Measurements from ENCODE around the gene RBBP5.

Gene RBBP5

DNA sequence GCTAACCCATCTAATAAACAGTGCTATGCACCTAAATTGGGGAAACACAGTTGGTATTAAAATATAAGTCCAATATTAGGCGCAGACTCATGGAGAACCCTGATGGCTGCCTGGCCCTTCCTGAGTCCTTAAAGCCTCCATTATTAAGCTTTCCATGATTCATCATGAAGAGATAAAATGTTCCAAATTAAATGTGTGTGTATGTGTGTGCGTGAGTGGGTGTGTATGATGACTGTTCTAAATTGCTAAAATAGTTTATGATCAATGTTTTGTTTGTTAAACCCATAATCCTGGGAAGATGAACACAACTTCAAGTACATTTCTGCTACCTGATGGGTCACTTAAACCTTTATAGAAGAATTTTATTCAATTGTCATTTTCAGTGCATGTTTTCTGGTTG lies 6.3 kb upstream of the RBBP5 start:
- no peak overlapping the region for H3K4me3 ChIP-seq (ENCODE audit: low read depth, low read length)
- TF ChIP-seq, protein P1, sequence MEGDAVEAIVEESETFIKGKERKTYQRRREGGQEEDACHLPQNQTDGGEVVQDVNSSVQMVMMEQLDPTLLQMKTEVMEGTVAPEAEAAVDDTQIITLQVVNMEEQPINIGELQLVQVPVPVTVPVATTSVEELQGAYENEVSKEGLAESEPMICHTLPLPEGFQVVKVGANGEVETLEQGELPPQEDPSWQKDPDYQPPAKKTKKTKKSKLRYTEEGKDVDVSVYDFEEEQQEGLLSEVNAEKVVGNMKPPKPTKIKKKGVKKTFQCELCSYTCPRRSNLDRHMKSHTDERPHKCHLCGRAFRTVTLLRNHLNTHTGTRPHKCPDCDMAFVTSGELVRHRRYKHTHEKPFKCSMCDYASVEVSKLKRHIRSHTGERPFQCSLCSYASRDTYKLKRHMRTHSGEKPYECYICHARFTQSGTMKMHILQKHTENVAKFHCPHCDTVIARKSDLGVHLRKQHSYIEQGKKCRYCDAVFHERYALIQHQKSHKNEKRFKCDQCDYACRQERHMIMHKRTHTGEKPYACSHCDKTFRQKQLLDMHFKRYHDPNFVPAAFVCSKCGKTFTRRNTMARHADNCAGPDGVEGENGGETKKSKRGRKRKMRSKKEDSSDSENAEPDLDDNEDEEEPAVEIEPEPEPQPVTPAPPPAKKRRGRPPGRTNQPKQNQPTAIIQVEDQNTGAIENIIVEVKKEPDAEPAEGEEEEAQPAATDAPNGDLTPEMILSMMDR (IDR thresholded peaks at IDR 0.05; ENCODE audit: low read depth, low read length): no peak

GRCh38 chr1:205127646-205128045 lies 5.9 kb upstream of the RBBP5 start:
- H3K4me3 ChIP-seq (ENCODE audit: low read depth, low read length): no peak overlapping the region
- TF ChIP-seq, protein P1 (IDR thresholded peaks at IDR 0.05; ENCODE audit: low read depth, low read length): no peak

DNA sequence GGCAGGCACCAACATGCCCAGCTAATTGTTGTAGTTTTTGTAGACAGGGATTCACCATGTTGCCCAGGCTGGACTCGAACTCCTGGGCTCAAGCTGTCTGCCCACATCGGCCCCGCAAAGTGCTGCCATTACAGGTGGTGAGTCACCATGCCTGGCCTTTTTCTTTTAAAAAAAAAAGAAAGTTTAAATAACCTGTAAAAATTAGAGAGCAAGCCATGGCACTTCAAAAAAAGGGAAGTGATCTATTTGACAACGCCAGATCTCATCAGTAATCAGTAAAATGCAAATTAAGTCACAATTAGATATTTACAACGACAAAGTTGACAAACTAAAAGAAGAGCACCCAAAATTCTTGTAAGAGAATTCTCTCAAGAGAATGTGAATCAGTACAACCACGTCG lies 2.9 kb upstream of the RBBP5 start:
- TF ChIP-seq, protein P1 (IDR thresholded peaks at IDR 0.05; ENCODE audit: low read depth, low read length): no peak
- H3K4me3 ChIP-seq (ENCODE audit: low read depth, low read length): no peak overlapping the region

DNA sequence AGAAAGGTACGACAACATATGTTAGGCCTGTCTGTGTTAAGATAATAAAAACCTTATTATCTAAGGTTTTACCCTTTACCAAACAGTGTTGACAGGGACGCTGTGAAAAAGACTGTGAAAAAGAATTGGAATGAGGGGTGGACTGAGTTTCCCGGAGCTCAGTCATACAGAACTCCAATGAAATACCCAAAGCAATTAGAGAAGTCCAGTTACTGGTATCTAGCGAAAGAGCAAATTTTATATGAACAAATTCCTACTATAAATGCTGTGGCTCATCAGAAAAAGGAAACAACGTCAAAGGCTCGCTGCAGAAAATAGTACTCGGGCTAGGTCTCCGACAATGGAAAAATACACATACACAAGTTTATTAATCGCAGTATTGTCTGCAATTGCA lies 708 bp upstream of the RBBP5 start:
- peak overlapping the region; percentile 96 for H3K4me3 ChIP-seq (ENCODE audit: low read depth, low read length)
- TF ChIP-seq, protein P1 (IDR thresholded peaks at IDR 0.05; ENCODE audit: low read depth, low read length): no peak

DNA sequence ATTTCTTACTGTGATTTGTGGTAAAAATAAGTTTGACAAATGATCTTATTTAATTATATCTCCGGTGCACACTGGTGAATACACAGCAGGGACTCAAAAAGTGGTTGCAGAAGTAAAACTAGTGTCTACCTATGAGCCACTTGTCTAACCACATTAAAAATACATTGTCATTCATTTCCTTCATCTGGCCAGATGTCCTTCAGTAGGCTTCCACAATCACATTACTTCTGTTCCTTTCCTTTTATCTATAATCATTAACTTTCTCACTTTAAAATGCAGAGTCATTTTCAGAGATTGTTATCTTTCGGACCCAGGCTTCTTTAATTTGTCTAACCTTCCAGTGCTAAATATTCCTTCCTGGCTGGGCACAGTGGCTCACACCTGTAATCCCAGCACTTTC lies 3.0 kb downstream of the RBBP5 start:
- TF ChIP-seq, protein P1 (IDR thresholded peaks at IDR 0.05; ENCODE audit: low read depth, low read length): no peak
- no peak overlapping the region for H3K4me3 ChIP-seq (ENCODE audit: low read depth, low read length)

DNA sequence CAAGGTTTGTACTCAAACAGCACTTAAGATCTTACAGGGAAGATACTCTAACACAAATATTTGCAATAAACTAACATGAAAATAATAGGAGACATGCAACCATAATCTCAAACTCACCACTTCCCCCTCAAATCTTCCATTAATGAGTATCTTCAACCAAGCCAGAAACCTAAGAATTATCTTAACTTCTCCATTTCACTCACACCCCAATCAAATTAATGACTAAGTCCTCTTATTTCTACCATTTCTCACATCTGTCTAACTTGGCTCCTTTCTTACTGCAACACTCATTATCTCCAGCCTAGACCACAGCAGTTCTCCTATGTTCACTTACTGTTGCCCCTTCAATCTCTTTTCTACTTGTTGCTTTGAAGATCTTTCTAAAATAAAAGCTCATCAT lies 10.4 kb downstream of the RBBP5 start:
- TF ChIP-seq, protein P1 (IDR thresholded peaks at IDR 0.05; ENCODE audit: low read depth, low read length): no peak
- no peak overlapping the region for H3K4me3 ChIP-seq (ENCODE audit: low read depth, low read length)

- TF ChIP-seq, protein P1 (IDR thresholded peaks at IDR 0.05; ENCODE audit: low read depth, low read length): no peak
- H3K4me3 ChIP-seq (ENCODE audit: low read depth, low read length): no peak overlapping the region
These were observed 12.1 kb downstream of the RBBP5 start for GRCh38 chr1:205109711-205110110.
